Panc1 (cell line): ENCODE measurements around the gene CNNM2. TPM values are rescaled to one million over a fixed set of nuclear protein-coding genes. Genes with fewer than 3 reads are reported as not detected.

Experiments
- ATAC-seq: fragments of 200-7000 bp; cut with Tn5 transposase; 2 replicates; pipeline ENCODE4 v1.9.1; 2020; ENCODE audit warnings: mild to moderate bottlenecking, moderate library complexity
- BruUV-seq: library from RNA; stranded (reverse); fragments of 400-500 nt; replicated peaks from 2 replicates; lab custom pipeline; 2021; lab: Mats Ljungman, UMichigan
- CTCF ChIA-PET: fragments of 300-600 bp; sonication (Branson Sonifier 250); formaldehyde crosslinking; loops from one replicate; lab custom pipeline; 2022; ENCODE audit warnings: antibody characterized with exemption; lab: Charles Lee
- POLR2A ChIA-PET: fragments of 300-600 bp; sonication (Branson Sonifier 250); formaldehyde crosslinking; loops from one replicate; lab custom pipeline; 2022; ENCODE audit warnings: antibody characterized with exemption; lab: Charles Lee
- DNase-seq: peaks from one replicate; pipeline ENCODE4 v3.0.0-alpha.2; 2010; ENCODE audit warnings: low read depth, low spot score
- H3K27ac ChIP-seq: 2 replicates; pipeline ENCODE4 v1.5.1; 2011; ENCODE audit warnings: mild to moderate bottlenecking, low read length, inconsistent platforms
- H3K27me3 ChIP-seq: fragments of 200-500 bp; sonication (Bioruptor generic); 2 replicates; pipeline ENCODE4 v1.6.0; 2014; ENCODE audit warnings: low read length, inconsistent platforms; ENCODE audit not compliant: control insufficient read depth, insufficient read depth
- H3K36me3 ChIP-seq: fragments of 200-500 bp; sonication (Bioruptor generic); 2 replicates; pipeline ENCODE4 v1.5.1; 2014; ENCODE audit warnings: inconsistent platforms, mild to moderate bottlenecking, low read length, moderate library complexity; ENCODE audit not compliant: control insufficient read depth, insufficient read depth
- H3K4me1 ChIP-seq: 2 replicates; pipeline ENCODE4 v1.5.1; 2011; ENCODE audit warnings: inconsistent platforms, mild to moderate bottlenecking, low read length, moderate library complexity; ENCODE audit not compliant: control insufficient read depth, insufficient read depth
- H3K4me3 ChIP-seq, 2 experiments: 2 replicates each; pipeline ENCODE4 v1.5.1; 2011 to 2012; ENCODE audit warnings: low read depth in 2 of 2, low read length in 2 of 2, mild to moderate bottlenecking in 2 of 2, inconsistent platforms in 1 of 2, moderate library complexity in 1 of 2
- H3K9me3 ChIP-seq: fragments of 200-500 bp; sonication (Bioruptor generic); 2 replicates; pipeline ENCODE4 v1.5.1; 2014; ENCODE audit warnings: low read depth, mild to moderate bottlenecking, inconsistent platforms, low read length, moderate library complexity; ENCODE audit not compliant: control insufficient read depth, insufficient read depth
- CTCF ChIP-seq: fragments of 450-650 bp; IDR thresholded peaks from 2 replicates; pipeline ENCODE4 v1.5.1; 2017; ENCODE audit warnings: mild to moderate bottlenecking
- POLR2AphosphoS5 ChIP-seq: IDR thresholded peaks from 2 replicates; pipeline ENCODE4 v1.6.1; 2012; ENCODE audit warnings: mild to moderate bottlenecking, low read depth, low read length, moderate library complexity
- REST ChIP-seq, 2 experiments: IDR thresholded peaks; 2 replicates each; pipeline ENCODE4 v1.6.1; 2011 to 2012; ENCODE audit warnings: low read depth in 2 of 2, control low read depth in 1 of 2, low read length in 1 of 2, mild to moderate bottlenecking in 1 of 2, moderate library complexity in 1 of 2; ENCODE audit not compliant: insufficient read depth in 1 of 2
- SIN3A ChIP-seq: IDR thresholded peaks from 2 replicates; pipeline ENCODE4 v1.6.1; 2012; ENCODE audit warnings: low read depth, mild to moderate bottlenecking, low read length, moderate library complexity, borderline replicate concordance; ENCODE audit not compliant: insufficient read depth
- TCF7L2 ChIP-seq: IDR thresholded peaks from 2 replicates; pipeline ENCODE4 v1.6.1; 2011; ENCODE audit warnings: mild to moderate bottlenecking, low read depth, low read length, inconsistent platforms
- in situ Hi-C: cut with HindIII; loops from 2 replicates; pipeline ENCODE4 v1.10.0; 2016; ENCODE audit warnings: low sequenced_read_pairs, low pct_unique_long_range_greater_than_20kb
- intact Hi-C: fragments of 100-400 bp; cut with micrococcal nuclease; formaldehyde crosslinking; loops from one replicate; pipeline ENCODE4 v1.10.0; 2022; ENCODE audit not compliant: unreplicated experiment
- total RNA-seq: library from RNA; stranded (reverse); gene quantifications from one replicate; pipeline ENCODE4 v1.2.1, GENCODE V29; 2021; ENCODE audit not compliant: unreplicated experiment

The CNNM2 gene
- total RNA-seq, 1 experiment from 2014 or later = 27.1 TPM

- DNase-seq (no peak), ATAC-seq (no peak)
- intact Hi-C loops (no loop called here), in situ Hi-C loops (no loop called here)
- ChIA-PET CTCF (interaction anchor here (0.6 to 2.0 kb wide), 6 partner anchors 146 to 641 kb away, joined by 3 to 12 read pairs (median 5); no protein-coding TSS in a partner anchor), POLR2A (no interaction called here)
- Histone ChIP-seq H3K27ac (peak overlapping the region; percentile 8; the same call in 1 of the 2 replicates), H3K27me3 (no peaks in the 10 kb centered on the region), H3K4me3 (peak overlapping the region; percentile 75 to 77), H3K36me3 (peaks cover 2% of the 10 kb centered on the region; the same call in 1 of the 2 replicates), H3K4me1 (peaks cover 7% of the 10 kb centered on the region), H3K9me3 (no peaks in the 10 kb centered on the region)
- BruUV-seq = no TSS peak
- TF ChIP-seq REST (IDR thresholded peaks at IDR 0.05; ENCODE audit: insufficient read depth in 1 of 2, low read depth in 2 of 2, low read length in 1 of 2) (no peak), CTCF (peak; percentile 48)
Measured at GRCh38 chr10:102916173-102916572, 1.9 kb upstream of the CNNM2 start.

GRCh38 chr10:102917314-102917961 is 656 bp upstream of the CNNM2 start:
- ChIA-PET CTCF (interaction anchor here (0.6 to 2.0 kb wide), 12 partner anchors 12 to 327 kb away, joined by 3 to 12 read pairs (median 4); no protein-coding TSS in a partner anchor), POLR2A (interaction anchor here (0.6 kb wide), 2 partner anchors 15 to 478 kb away, joined by 4 to 6 read pairs; no protein-coding TSS in a partner anchor)
- Histone ChIP-seq H3K27ac (peak overlapping the region; percentile 81; the same call in 1 of the 2 replicates), H3K36me3 (peaks cover 2% of the 10 kb centered on the region; the same call in 1 of the 2 replicates), H3K27me3 (no peaks in the 10 kb centered on the region), H3K9me3 (no peaks in the 10 kb centered on the region), H3K4me1 (peaks cover 20% of the 10 kb centered on the region), H3K4me3 (peak overlapping the region; percentile 75 to 77)
- TF ChIP-seq POLR2AphosphoS5 (no peak), TCF7L2 (no peak), REST (IDR thresholded peaks at IDR 0.05; ENCODE audit: insufficient read depth in 1 of 2, low read depth in 2 of 2, low read length in 1 of 2) (no peak), SIN3A (peak; percentile 94; the same call in 1 of the 2 replicates), CTCF (peak; percentile 100)
- intact Hi-C loops (loop anchor here (1.0 kb wide), 1 partner anchor 152 kb away; no protein-coding TSS in a partner anchor), in situ Hi-C loops (no loop called here)
- ATAC-seq (peak; percentile 68), DNase-seq (peak; percentile 35)
- BruUV-seq = no TSS peak
